Peyer's patch (tissue), 4 donors: ENCODE data around the gene MRM1. TPM values are rescaled to one million over a fixed set of nuclear protein-coding genes. Genes with fewer than 3 reads are reported as not detected.

ENCODE experiments used
- DNase-seq, 3 donors: peaks; one replicate each; pipeline ENCODE4 v3.0.0-alpha.2; 2017 to 2019
- H3K27ac ChIP-seq, 4 donors: fragments of 200-600 bp; sonication (generic); one replicate each; pipeline ENCODE4 v1.5.1; 2016 to 2019
- H3K27me3 ChIP-seq, 2 donors: fragments of 200-600 bp; sonication (generic); one replicate each; pipeline ENCODE4 v1.5.1; 2019
- H3K36me3 ChIP-seq, 3 donors: fragments of 200-600 bp; sonication (generic); one replicate each; pipeline ENCODE4 v1.5.1; 2016 to 2019
- H3K4me1 ChIP-seq, 4 donors: fragments of 200-600 bp; sonication (generic); one replicate each; pipeline ENCODE4 v1.5.1; 2016 to 2019
- H3K4me3 ChIP-seq, 4 donors: fragments of 200-600 bp; sonication (generic); 1 replicate in 3 of 4; 2 replicates in 1 of 4; pipeline ENCODE4 v1.5.1; 2016 to 2019; ENCODE audit warnings: mild to moderate bottlenecking in 1 of 4
- H3K9me3 ChIP-seq, 4 donors: fragments of 200-600 bp; sonication (generic); one replicate each; pipeline ENCODE4 v1.5.1; 2016 to 2019; ENCODE audit warnings: mild to moderate bottlenecking in 1 of 4
- CTCF ChIP-seq, 6 experiments: fragments of 450-650 bp in 4 of 6; fragments of 200-600 bp in 2 of 6; sonication (generic) in 1 of 6; IDR thresholded peaks; one replicate each; pipeline ENCODE4 v1.5.1; 2017 to 2019; ENCODE audit warnings: antibody characterized with exemption in 6 of 6, mild to moderate bottlenecking in 3 of 6, moderate library complexity in 1 of 6
- POLR2A ChIP-seq, 2 donors: fragments of 450-650 bp; IDR thresholded peaks; one replicate each; pipeline ENCODE4 v1.5.1; 2017; ENCODE audit warnings: antibody characterized with exemption in 2 of 2, mild to moderate bottlenecking in 2 of 2, moderate library complexity in 2 of 2
- total RNA-seq, 4 donors: library from RNA; depleted of rRNA; stranded (reverse); fragments of >200 nt; gene quantifications; one replicate each; pipeline ENCODE4 v1.1.0, GENCODE V29; 2016

MRM1 gene
- total RNA-seq, 4 donors from 2014 or later = 6.6 to 18.8 (median 13.9) TPM

GRCh38 chr17:36597866-36598777, 3.3 kb upstream of the MRM1 start:
- Histone ChIP-seq H3K4me3 (peak overlapping the region in 1 of 4 donors; percentile 18), H3K36me3 (peaks cover 0 to 7% (median 0%) of the 10 kb centered on the region in 3 donors), H3K27ac (peak overlapping the region in 3 of 4 donors; percentile 59 to 83 (median 83)), H3K9me3 (no peaks in the 10 kb centered on the region), H3K4me1 (peaks cover 2 to 78% (median 11%) of the 10 kb centered on the region in 4 donors), H3K27me3 (no peaks in the 10 kb centered on the region)
- TF ChIP-seq POLR2A (IDR thresholded peaks at IDR 0.05) (no peak), CTCF (IDR thresholded peaks at IDR 0.05) (no peak)
- peak in 1 of 3 donors; percentile 37 for DNase-seq

DNA sequence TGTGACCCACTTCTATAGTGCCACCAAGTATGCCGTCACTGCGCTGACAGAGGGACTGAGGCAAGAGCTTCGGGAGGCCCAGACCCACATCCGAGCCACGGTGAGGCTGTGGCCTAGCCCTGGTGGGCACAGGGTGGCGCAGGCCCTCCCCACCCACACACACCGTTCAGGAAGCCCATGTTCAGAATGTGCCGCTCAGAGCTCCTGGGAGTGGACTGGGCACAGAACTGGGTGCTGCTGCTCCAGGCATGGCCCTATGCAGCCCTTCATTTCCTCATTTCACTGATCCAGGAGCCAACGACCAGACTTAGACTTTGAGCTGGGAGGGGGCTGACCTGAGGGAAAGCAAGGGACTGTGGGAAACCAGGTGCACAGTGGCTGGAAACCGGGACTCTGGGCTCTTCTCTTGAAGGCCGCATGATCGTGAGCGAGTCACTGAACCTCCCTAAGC, 2.4 kb upstream of the MRM1 start:
- H3K27me3 ChIP-seq = no peaks in the 10 kb centered on the region
- peak in 2 of 3 donors; percentile 84 to 85 for DNase-seq
- H3K9me3 ChIP-seq = no peaks in the 10 kb centered on the region
- H3K27ac ChIP-seq = peak overlapping the region in 3 of 4 donors; percentile 59 to 83 (median 83)
- H3K36me3 ChIP-seq = peaks cover 0 to 7% (median 0%) of the 10 kb centered on the region in 3 donors
- peak overlapping the region in 1 of 4 donors; percentile 18 for H3K4me3 ChIP-seq
- no peak for TF ChIP-seq CTCF (IDR thresholded peaks at IDR 0.05)
- TF ChIP-seq POLR2A (IDR thresholded peaks at IDR 0.05) = peak; percentile 68 to 85
- peaks cover 2 to 73% (median 11%) of the 10 kb centered on the region in 4 donors for H3K4me1 ChIP-seq

DNA sequence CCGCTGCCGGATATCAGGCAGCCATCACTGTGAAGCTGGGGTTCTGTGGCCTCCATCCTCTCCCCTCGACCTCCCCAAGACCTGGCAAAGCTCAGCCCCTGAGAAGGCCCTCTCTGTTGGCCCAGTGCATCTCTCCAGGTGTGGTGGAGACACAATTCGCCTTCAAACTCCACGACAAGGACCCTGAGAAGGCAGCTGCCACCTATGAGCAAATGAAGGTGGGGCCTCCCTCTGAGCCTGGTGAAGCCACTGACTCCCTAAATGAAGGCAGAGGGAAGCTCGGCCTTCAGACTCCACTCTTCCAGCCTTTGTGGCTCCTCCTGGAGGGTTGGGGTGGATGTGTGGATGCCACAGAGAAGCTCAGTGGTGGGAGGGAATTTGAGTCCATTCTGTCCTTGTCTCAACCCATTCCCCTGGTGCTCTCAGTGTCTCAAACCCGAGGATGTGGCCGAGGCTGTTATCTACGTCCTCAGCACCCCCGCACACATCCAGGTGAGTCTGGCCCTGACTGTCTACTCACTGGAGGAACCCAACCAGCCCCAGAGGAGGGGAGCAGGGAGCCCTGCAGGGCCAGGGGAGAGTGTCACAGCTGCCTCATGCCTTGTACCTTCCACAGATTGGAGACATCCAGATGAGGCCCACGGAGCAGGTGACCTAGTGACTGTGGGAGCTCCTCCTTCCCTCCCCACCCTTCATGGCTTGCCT, 1.7 kb upstream of the MRM1 start:
- Histone ChIP-seq H3K4me3 (no peak overlapping the region), H3K4me1 (peaks cover 2 to 69% (median 11%) of the 10 kb centered on the region in 4 donors), H3K27me3 (no peaks in the 10 kb centered on the region), H3K27ac (peak overlapping the region in 3 of 4 donors; percentile 59 to 83 (median 83)), H3K9me3 (no peaks in the 10 kb centered on the region), H3K36me3 (peaks cover 0 to 7% (median 0%) of the 10 kb centered on the region in 3 donors)
- TF ChIP-seq CTCF (IDR thresholded peaks at IDR 0.05) (no peak), POLR2A (IDR thresholded peaks at IDR 0.05) (no peak)
- peak in 1 of 3 donors; percentile 38 for DNase-seq

- H3K36me3 ChIP-seq = peaks cover 0 to 3% (median 0%) of the 10 kb centered on the region in 3 donors
- peak overlapping the region in 1 of 4 donors; percentile 63 for H3K4me3 ChIP-seq
- H3K4me1 ChIP-seq = peaks cover 2 to 62% (median 11%) of the 10 kb centered on the region in 4 donors
- TF ChIP-seq CTCF (IDR thresholded peaks at IDR 0.05) (no peak), POLR2A (IDR thresholded peaks at IDR 0.05) (no peak)
- no peaks in the 10 kb centered on the region for H3K9me3 ChIP-seq
- no peak for DNase-seq
- H3K27me3 ChIP-seq = no peaks in the 10 kb centered on the region
- H3K27ac ChIP-seq = peak overlapping the region; percentile 83 to 85 (median 83)
Measured at GRCh38 chr17:36600465-36600864, 918 bp upstream of the MRM1 start.

- Histone ChIP-seq H3K9me3 (no peaks in the 10 kb centered on the region), H3K4me3 (peak overlapping the region; percentile 63 to 94 (median 73)), H3K4me1 (peaks cover 0 to 59% (median 11%) of the 10 kb centered on the region in 4 donors), H3K36me3 (peaks cover 0 to 3% (median 0%) of the 10 kb centered on the region in 3 donors), H3K27me3 (no peaks in the 10 kb centered on the region), H3K27ac (peak overlapping the region; percentile 83 to 85 (median 83))
- TF ChIP-seq CTCF (IDR thresholded peaks at IDR 0.05) (no peak), POLR2A (IDR thresholded peaks at IDR 0.05) (no peak)
- no peak for DNase-seq
Measured at GRCh38 chr17:36600936-36601302, 464 bp upstream of the MRM1 start.
